Measurements from ENCODE around the gene KRT16. TPM values are rescaled to one million over a fixed set of nuclear protein-coding genes. Genes with fewer than 3 reads are reported as not detected.

The KRT16 gene
- total RNA-seq, 1 donor from 2014 or later = 31.9 TPM

- H3K36me3 ChIP-seq = no peaks in the 10 kb centered on the region
Measured at GRCh38 chr17:41657176-41657754, 44.7 kb upstream of the KRT16 start.

GRCh38 chr17:41656249-41657023 is 43.9 kb upstream of the KRT16 start:
- TF ChIP-seq CTCF (IDR thresholded peaks at IDR 0.05) = no peak
- no peaks in the 10 kb centered on the region for H3K9me3 ChIP-seq
- peaks cover 0 to 6% of the 10 kb centered on the region in 2 donors for H3K4me1 ChIP-seq
- no peak for DNase-seq (ENCODE audit: low spot score in 2 of 2)
- no peak overlapping the region for H3K27ac ChIP-seq
- H3K36me3 ChIP-seq = no peaks in the 10 kb centered on the region
- no peaks in the 10 kb centered on the region for H3K27me3 ChIP-seq
- no peak overlapping the region for H3K4me3 ChIP-seq
- intact Hi-C loops (cut with DNase I) = no loop called here

More at GRCh38 chr17:41657176-41657754, 44.7 kb upstream of the KRT16 start:
- intact Hi-C loops (cut with DNase I) = no loop called here
- Histone ChIP-seq H3K4me3 (no peak overlapping the region), H3K4me1 (peaks cover 0 to 4% of the 10 kb centered on the region in 2 donors), H3K9me3 (no peaks in the 10 kb centered on the region), H3K27me3 (no peaks in the 10 kb centered on the region), H3K27ac (no peak overlapping the region)
- DNase-seq (ENCODE audit: low spot score in 2 of 2) = no peak
- no peak for TF ChIP-seq CTCF (IDR thresholded peaks at IDR 0.05)

GRCh38 chr17:41655611-41656111 is 43.1 kb upstream of the KRT16 start:
- Histone ChIP-seq H3K9me3 (no peaks in the 10 kb centered on the region), H3K27me3 (no peaks in the 10 kb centered on the region), H3K4me1 (peaks cover 4 to 11% of the 10 kb centered on the region in 2 donors), H3K36me3 (no peaks in the 10 kb centered on the region), H3K4me3 (no peak overlapping the region), H3K27ac (no peak overlapping the region)
- TF ChIP-seq CTCF (IDR thresholded peaks at IDR 0.05) = no peak
- DNase-seq (ENCODE audit: low spot score in 2 of 2) = no peak
- intact Hi-C loops (cut with DNase I) = no loop called here

GRCh38 chr17:41654678-41655607 is 42.4 kb upstream of the KRT16 start:
- intact Hi-C loops (cut with DNase I) = no loop called here
- H3K4me3 ChIP-seq = no peak overlapping the region
- H3K27me3 ChIP-seq = no peaks in the 10 kb centered on the region
- H3K27ac ChIP-seq = no peak overlapping the region
- peaks cover 4 to 11% of the 10 kb centered on the region in 2 donors for H3K4me1 ChIP-seq
- no peaks in the 10 kb centered on the region for H3K36me3 ChIP-seq
- no peaks in the 10 kb centered on the region for H3K9me3 ChIP-seq
- DNase-seq (ENCODE audit: low spot score in 2 of 2) = no peak
- no peak for TF ChIP-seq CTCF (IDR thresholded peaks at IDR 0.05)

GRCh38 chr17:41653892-41654677 is 41.5 kb upstream of the KRT16 start:
- TF ChIP-seq CTCF (IDR thresholded peaks at IDR 0.05) = no peak
- Histone ChIP-seq H3K27me3 (no peaks in the 10 kb centered on the region), H3K4me3 (no peak overlapping the region), H3K4me1 (peaks cover 4 to 11% of the 10 kb centered on the region in 2 donors), H3K36me3 (no peaks in the 10 kb centered on the region), H3K27ac (no peak overlapping the region), H3K9me3 (no peaks in the 10 kb centered on the region)
- intact Hi-C loops (cut with DNase I) = no loop called here
- DNase-seq (ENCODE audit: low spot score in 2 of 2) = no peak
